ENCODE measurements around the gene CD164. TPM values are rescaled to one million over a fixed set of nuclear protein-coding genes. Genes with fewer than 3 reads are reported as not detected.
"Not testable (repeated sequence)": the region's sequence is repeated elsewhere in the genome, so short reads cannot be mapped to it uniquely, and the experiment has no call there.

Gene CD164
- total RNA-seq, 4 donors from 2014 or later = 64.0 to 314 (median 182) TPM

DNA sequence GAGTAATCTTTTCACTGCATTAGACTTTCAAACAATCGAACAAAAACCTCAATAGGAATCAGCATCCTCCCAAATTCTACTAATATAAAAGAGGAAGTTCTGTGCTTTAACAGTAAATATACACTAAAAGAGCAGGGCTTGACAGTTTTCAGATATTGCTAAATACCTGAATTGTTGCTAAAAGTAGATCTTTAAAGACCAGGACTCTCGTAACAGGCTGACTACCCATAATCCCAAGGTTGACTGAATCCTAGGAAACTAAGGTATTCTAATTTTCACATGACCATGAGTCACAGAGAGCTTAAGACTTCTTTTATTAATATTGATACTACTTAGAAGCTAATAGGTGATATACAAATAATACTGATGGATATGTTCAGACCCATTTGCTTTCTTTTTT lies 10.1 kb downstream of the CD164 start:
- no peaks in the 10 kb centered on the region for H3K36me3 ChIP-seq
- no peaks in the 10 kb centered on the region for H3K9me3 ChIP-seq
- TF ChIP-seq POLR2A (IDR thresholded peaks at IDR 0.05) = no peak
- TF ChIP-seq, protein P1, sequence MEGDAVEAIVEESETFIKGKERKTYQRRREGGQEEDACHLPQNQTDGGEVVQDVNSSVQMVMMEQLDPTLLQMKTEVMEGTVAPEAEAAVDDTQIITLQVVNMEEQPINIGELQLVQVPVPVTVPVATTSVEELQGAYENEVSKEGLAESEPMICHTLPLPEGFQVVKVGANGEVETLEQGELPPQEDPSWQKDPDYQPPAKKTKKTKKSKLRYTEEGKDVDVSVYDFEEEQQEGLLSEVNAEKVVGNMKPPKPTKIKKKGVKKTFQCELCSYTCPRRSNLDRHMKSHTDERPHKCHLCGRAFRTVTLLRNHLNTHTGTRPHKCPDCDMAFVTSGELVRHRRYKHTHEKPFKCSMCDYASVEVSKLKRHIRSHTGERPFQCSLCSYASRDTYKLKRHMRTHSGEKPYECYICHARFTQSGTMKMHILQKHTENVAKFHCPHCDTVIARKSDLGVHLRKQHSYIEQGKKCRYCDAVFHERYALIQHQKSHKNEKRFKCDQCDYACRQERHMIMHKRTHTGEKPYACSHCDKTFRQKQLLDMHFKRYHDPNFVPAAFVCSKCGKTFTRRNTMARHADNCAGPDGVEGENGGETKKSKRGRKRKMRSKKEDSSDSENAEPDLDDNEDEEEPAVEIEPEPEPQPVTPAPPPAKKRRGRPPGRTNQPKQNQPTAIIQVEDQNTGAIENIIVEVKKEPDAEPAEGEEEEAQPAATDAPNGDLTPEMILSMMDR (IDR thresholded peaks at IDR 0.05) = no peak
- DNase-seq = no peak
- intact Hi-C loops (cut with DNase I; ENCODE audit: low total_unique reads) = no loop called here
- no peak overlapping the region for H3K4me3 ChIP-seq
- no peaks in the 10 kb centered on the region for H3K27me3 ChIP-seq
- no peaks in the 10 kb centered on the region for H3K4me1 ChIP-seq
- no peak overlapping the region for H3K27ac ChIP-seq

GRCh38 chr6:109370792-109371191 lies 11.5 kb downstream of the CD164 start:
- intact Hi-C loops (cut with DNase I; ENCODE audit: low total_unique reads) = no loop called here
- Histone ChIP-seq H3K36me3 (no peaks in the 10 kb centered on the region), H3K27ac (no peak overlapping the region), H3K9me3 (no peaks in the 10 kb centered on the region), H3K4me1 (no peaks in the 10 kb centered on the region), H3K27me3 (no peaks in the 10 kb centered on the region), H3K4me3 (no peak overlapping the region)
- TF ChIP-seq POLR2A (IDR thresholded peaks at IDR 0.05) = no peak
- DNase-seq = no peak

GRCh38 chr6:109370336-109370735 lies 11.9 kb downstream of the CD164 start:
- TF ChIP-seq, protein P1 (IDR thresholded peaks at IDR 0.05) = no peak
- TF ChIP-seq POLR2A (IDR thresholded peaks at IDR 0.05) = no peak
- H3K9me3 ChIP-seq = no peaks in the 10 kb centered on the region
- no peak overlapping the region for H3K27ac ChIP-seq
- no peaks in the 10 kb centered on the region for H3K27me3 ChIP-seq
- no peak for DNase-seq
- no peaks in the 10 kb centered on the region for H3K4me1 ChIP-seq
- intact Hi-C loops (cut with DNase I; ENCODE audit: low total_unique reads) = no loop called here
- H3K36me3 ChIP-seq = no peaks in the 10 kb centered on the region
- no peak overlapping the region for H3K4me3 ChIP-seq

GRCh38 chr6:109369728-109370127 lies 12.5 kb downstream of the CD164 start:
- no peak overlapping the region for H3K27ac ChIP-seq
- intact Hi-C loops (cut with DNase I; ENCODE audit: low total_unique reads) = no loop called here
- H3K4me1 ChIP-seq = no peaks in the 10 kb centered on the region
- no peaks in the 10 kb centered on the region for H3K9me3 ChIP-seq
- H3K36me3 ChIP-seq = no peaks in the 10 kb centered on the region
- H3K4me3 ChIP-seq = no peak overlapping the region
- TF ChIP-seq, protein P1 (IDR thresholded peaks at IDR 0.05) = no peak
- no peak for TF ChIP-seq POLR2A (IDR thresholded peaks at IDR 0.05)
- H3K27me3 ChIP-seq = no peaks in the 10 kb centered on the region
- no peak for DNase-seq

DNA sequence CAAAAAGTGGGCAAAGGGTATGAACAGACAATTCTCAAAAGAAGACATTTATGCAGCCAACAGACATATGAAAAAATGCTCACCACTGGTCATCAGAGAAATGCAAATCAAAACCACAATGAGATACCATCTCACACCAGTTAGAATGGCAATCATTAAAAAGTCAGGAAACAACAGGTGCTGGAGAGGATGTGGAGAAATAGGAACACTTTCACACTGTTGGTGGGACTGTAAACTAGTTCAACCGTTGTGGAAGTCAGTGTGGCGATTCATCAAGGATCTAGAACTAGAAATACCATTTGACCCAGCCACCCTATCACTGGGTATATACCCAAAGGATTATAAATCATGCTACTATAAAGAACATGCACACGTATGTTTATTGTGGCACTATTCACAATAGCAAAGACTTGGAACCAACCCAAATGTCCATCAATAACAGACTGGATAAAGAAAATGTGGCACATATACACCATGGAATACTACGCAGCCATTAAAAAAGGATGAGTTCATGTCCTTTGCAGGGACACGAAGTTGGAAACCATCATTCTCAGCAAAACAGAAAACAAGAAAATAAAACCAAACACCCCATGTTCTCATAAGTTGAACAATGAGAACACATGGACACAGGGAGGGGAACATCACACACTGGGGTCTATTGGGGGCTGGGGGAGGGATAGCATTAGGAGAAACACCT lies 17.7 kb downstream of the CD164 start:
- H3K36me3 ChIP-seq; H3K4me1 ChIP-seq; H3K4me3 ChIP-seq; DNase-seq; H3K27ac ChIP-seq; intact Hi-C loops (cut with DNase I; ENCODE audit: low total_unique reads); H3K27me3 ChIP-seq; H3K9me3 ChIP-seq: not testable (repeated sequence)

DNA sequence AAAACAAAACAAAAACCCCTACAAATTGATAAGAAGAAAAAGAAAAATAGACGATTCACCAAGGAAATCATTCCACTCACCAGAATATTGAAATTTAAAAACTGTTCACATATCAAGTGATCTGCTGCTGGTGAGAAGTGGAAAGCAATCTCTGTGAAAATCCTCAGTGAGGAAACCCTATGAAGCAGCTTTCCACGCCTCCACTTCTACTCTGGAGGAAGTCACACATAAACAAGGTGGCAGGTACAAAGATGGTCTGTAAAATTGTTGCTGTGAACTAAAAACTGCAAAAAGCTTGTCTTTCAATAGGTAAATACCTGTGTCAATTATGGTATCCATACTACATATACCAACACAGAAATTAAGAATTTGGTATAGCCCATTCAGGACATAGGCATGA lies 18.5 kb downstream of the CD164 start:
- H3K9me3 ChIP-seq = no peaks in the 10 kb centered on the region
- TF ChIP-seq, protein P1 (IDR thresholded peaks at IDR 0.05) = no peak
- no peak for TF ChIP-seq POLR2A (IDR thresholded peaks at IDR 0.05)
- no peak for DNase-seq
- no peaks in the 10 kb centered on the region for H3K4me1 ChIP-seq
- H3K27me3 ChIP-seq = no peaks in the 10 kb centered on the region
- no peaks in the 10 kb centered on the region for H3K36me3 ChIP-seq
- intact Hi-C loops (cut with DNase I; ENCODE audit: low total_unique reads) = no loop called here
- H3K4me3 ChIP-seq = no peak overlapping the region
- no peak overlapping the region for H3K27ac ChIP-seq
